Activated CD8-positive, alpha-beta memory T cell treated with anti-CD3 and anti-CD28 coated beads for 36 hours (primary cell): ENCODE measurements around the gene COX20. TPM values are rescaled to one million over a fixed set of nuclear protein-coding genes. Genes with fewer than 3 reads are reported as not detected.
"Not testable (repeated sequence)": the region's sequence is repeated elsewhere in the genome, so short reads cannot be mapped to it uniquely, and the experiment has no call there.

Experiments used
- CTCF ChIA-PET: fragments of 350-600 bp; sonication (Branson Sonifier 250); formaldehyde crosslinking; loops from one replicate; lab custom pipeline; 2021; ENCODE audit warnings: antibody characterized with exemption; lab: Charles Lee
- POLR2A ChIA-PET: fragments of 350-600 bp; sonication (Branson Sonifier 250); formaldehyde crosslinking; loops from one replicate; lab custom pipeline; 2021; ENCODE audit warnings: antibody characterized with exemption; lab: Charles Lee
- total RNA-seq, 2 experiments: library from RNA; stranded (reverse); gene quantifications; one replicate each; pipeline ENCODE4 v1.2.3, GENCODE V29; 2021

COX20 gene, protein sequence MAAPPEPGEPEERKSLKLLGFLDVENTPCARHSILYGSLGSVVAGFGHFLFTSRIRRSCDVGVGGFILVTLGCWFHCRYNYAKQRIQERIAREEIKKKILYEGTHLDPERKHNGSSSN
- 10 to 100 TPM; 35.3 to 39.7 TPM for total RNA-seq

DNA sequence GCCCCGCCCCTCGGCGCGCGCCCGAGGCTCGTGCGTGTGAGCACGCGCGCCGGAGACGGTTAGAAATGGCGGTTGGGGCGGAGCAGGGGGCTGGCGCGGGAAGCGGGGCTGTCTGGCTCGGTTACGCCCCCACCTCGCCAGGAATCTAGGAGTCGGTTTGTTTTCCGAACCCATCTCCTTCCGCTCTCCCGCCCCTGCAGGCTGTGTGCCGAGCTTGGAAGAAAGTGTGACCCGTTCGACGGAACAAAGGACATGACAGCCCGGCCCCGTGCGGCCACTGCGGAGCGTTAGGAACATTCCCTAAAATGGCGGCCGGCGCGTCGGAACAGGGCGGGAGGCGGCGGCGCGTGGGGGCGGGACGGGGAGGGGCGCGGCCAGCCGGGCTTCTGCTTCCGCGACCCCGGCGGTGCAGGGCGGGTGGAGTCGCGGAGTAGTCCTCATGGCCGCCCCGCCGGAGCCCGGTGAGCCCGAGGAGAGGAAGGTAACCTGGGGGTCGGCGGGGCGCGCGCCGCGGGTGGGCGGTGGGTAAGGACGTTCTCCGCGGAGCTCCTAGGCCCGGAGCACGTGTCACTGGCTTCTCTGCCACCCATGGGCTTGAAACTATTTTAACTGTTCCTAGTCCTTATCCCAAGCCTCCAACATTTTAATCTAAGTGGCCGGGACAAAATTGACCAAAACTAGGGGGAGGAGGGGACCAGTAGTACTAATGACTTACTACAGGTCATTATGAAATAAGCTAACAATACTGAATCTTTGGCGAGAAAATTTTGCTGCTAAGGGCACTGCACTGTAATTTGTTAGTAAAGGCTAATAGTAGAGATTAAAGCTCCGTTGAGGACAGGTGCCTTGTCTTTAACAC, at the start of gene COX20:
Gene COX20 (plus strand): TSS at position 383 of the 859 bp plus-strand sequence. CDS start 57 bp downstream, at position 440.
- ChIA-PET CTCF (interaction anchor here (0.7 to 4.0 kb wide), 6 partner anchors 15 to 207 kb away, joined by 3 to 17 read pairs (median 4); partner anchors contain the start of gene HNRNPU), POLR2A (interaction anchor here (0.6 to 5.5 kb wide), 8 partner anchors 11 to 235 kb away, joined by 3 to 112 read pairs (median 5); partner anchors contain the start of gene HNRNPU)

DNA sequence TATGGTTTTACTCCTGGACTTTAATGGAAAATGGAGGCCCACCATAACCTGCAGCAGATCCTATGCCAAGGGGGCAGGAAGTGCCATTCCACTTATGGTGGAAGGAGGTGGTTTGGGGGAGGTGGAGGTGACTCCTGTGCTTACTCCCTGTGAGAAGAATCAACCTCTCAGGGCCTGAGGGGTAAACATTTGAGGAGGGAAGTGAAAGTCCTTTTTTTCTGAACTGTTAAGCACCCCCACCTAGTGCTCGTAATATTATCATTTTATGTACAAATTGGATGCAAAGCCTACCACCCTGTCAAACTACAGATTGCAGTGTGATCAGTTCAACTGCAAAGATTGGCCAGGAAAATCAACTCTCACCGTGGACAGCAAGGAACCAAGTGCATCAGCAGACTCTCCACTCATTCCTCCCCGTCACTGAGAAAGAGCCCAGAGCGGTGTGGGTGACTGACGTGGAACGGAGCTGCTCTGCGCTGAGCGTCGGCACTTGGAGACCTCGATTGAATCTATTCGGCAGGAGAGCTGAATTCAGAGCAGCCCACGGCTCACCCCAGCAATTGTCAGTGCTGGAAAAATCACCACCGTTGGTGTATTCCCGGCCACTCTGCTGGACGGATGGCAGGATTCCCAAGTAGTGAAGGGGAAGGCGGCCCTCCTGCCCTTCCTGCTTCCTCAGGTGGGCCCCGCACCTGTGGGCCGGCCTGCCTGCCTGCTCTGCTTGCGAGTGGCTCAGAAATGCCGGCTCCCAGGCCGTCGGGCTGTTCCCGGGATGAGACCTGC, 46.8 kb upstream of the COX20 start:
- ChIA-PET CTCF (no interaction called here), POLR2A (no interaction called here)

DNA sequence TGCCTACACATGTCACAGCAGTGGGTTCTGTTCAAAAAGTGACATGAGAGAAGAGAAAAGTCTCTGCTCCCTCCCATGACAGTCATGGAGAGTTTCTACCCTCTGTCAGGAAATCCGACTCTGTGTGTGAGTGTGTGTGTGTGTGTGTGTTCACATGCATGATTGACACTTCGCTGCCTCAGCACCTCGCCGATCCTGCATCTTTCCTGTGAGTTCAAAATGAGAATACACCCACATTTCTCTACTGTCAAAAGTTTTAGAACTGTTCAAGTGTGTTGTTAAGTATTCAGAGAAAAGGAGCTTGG, 46.2 kb upstream of the COX20 start:
- ChIA-PET CTCF (interaction anchor here (1.0 to 1.7 kb wide), 2 partner anchors 12 to 253 kb away, joined by 3 to 4 read pairs; no protein-coding TSS in a partner anchor), POLR2A (no interaction called here)

DNA sequence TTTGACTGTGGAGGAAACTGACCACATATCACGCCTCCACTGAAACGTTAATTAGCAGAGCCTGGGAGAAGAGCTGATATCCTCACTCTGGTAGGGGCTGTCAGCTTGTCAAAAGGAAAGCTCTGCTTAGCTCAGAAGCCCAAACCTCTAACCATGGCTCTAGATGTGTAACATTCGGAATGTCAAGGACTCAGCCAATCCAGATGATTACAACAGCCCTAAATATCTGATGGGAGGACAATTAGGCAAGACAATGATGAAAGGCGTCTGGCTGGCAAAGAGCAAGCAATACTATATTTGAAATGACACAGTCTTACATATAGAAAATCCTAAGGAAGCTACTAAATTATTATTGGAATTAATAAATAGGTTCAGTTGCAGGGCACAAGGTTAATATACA, 45.7 kb upstream of the COX20 start:
- CTCF ChIA-PET: interaction anchor here (1.0 to 1.7 kb wide), 2 partner anchors 12 to 253 kb away, joined by 3 to 4 read pairs; no protein-coding TSS in a partner anchor
- POLR2A ChIA-PET: interaction anchor here (0.6 kb wide), 1 partner anchor 132 kb away, joined by 4 read pairs; no protein-coding TSS in a partner anchor

DNA sequence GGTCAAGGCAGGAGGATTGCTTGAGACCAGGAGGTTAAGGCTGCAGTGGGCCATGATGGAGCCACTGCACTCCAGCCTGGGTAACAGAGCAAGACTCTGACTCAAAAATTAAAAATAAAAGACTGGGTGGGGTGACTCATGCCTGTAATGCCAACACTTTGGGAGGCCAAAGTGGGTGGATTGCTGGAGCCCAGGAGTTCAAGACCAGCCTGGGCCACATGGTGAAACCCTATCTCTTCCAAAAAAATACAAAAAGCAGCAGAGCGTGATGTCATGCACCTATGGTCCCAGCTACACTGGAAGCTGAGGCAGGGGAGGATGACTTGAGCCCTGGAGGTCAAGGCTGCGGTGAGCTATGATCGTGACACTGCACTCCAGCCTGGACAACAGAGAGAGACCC, 44.4 kb upstream of the COX20 start:
- ChIA-PET CTCF (no interaction called here), POLR2A (no interaction called here)

DNA sequence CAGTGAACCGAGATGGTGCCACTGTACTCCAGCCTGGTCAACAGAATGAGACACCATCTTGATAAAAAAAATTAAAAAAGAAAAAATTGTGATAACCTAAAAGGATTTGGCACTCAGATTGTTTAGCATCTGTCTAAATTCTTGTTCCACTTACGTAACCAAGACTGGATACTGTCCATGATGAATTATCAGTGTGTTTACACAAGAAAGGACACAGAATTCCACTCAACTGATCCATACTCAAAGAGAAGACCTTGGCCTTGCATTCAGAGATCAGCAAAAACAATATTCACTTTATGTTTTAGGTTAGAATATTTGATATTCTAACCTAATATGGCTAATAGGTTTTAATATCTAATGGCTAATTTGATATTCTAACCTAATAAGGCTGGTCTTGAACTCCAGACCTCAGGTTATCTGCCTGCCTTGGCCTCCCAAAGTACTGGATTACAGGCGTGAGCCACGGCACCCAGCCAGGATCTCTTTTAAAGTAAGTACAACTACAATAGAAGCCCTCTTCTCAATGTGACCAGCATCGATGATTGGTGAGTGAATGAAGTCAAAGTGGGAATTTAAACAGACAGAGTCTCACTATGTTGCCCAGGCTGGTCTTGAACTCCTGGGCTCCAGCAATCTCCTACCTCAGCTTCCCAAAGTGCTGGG, 43.1 kb upstream of the COX20 start:
- ChIA-PET CTCF (interaction anchor here (0.7 kb wide), 1 partner anchor 25 kb away, joined by 3 read pairs; no protein-coding TSS in a partner anchor), POLR2A (no interaction called here)

DNA sequence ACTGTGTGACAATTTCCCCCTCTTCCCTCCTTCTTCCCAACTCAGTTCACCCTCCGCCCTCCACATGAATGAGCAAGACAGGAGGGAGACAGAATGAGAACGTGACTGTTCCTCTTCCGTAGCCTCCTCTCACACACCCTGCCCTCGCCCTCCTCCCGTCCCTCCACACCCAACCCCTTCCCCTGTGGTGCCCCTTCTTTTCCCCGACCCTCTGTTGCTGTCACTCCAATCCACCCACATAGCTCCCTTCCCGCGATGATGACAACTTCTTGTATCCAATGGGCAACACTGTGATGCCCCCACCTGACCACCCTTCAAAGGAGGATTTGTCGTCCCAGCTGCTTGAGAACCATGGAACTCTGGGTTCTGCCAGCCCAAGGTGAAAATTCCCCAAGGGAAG, 41.4 kb upstream of the COX20 start:
- ChIA-PET CTCF (interaction anchor here (1.1 to 1.2 kb wide), 2 partner anchors 190 to 249 kb away, joined by 3 to 4 read pairs; no protein-coding TSS in a partner anchor), POLR2A (no interaction called here)

DNA sequence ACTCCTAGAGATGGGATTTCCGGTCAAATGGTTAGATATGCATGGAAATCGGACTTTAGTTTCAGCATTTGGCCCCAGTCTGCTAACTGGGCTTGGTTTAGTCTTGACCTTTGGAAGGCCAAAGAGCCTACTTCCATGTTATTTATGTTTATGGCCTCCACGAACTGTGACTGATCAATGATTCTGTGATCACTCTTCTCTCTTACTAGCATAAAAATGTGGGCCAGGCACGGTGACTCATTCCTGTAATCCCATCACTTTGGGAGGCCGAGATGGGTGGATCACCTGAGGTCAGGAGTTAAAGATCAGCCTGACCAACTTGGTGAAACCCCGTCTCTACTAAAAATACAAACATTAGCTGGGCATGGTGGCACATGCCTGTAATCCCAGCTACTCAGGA, 40.9 kb upstream of the COX20 start:
- CTCF ChIA-PET: interaction anchor here (0.9 to 1.1 kb wide), 3 partner anchors 191 to 248 kb away, joined by 3 read pairs; no protein-coding TSS in a partner anchor

DNA sequence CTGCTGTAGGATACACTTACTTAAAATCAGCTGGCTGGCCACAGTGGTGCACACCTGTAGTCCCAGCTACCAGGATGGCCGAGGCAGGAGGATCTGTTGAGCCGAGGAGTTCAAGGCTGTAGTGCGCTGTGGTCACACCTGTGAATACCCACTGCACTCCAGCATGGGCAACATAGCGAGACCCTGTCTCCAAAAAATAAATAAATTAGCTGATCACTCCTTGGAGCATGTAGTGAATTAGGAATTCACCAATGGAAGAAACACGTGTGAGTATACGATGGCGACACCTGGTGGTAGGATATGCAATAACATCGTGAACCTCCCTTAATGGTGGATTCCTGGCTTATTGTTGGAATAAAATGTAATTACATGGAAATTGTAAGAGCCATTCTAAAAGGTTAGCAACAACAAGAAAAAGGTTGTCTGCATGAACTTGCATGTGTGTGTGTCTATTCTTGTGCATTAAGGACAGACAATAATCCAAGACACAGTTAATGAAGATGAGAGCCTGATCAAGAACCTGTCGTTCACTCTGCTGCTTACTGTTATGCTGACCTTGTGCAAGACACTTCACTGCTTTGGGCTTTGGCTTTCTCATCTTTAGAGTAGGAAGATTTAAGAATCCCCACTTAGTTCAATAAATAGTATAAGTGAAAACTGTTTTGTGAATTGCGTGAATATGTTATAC, 38.6 kb upstream of the COX20 start:
- POLR2A ChIA-PET: interaction anchor here (0.5 kb wide), 1 partner anchor 60 kb away, joined by 11 read pairs; no protein-coding TSS in a partner anchor
- CTCF ChIA-PET: interaction anchor here (0.6 to 3.7 kb wide), 9 partner anchors 10 to 245 kb away, joined by 3 to 37 read pairs (median 4); no protein-coding TSS in a partner anchor

More for the DNA sequence above, 40.9 kb upstream of the COX20 start:
- POLR2A ChIA-PET: not testable (repeated sequence)

DNA sequence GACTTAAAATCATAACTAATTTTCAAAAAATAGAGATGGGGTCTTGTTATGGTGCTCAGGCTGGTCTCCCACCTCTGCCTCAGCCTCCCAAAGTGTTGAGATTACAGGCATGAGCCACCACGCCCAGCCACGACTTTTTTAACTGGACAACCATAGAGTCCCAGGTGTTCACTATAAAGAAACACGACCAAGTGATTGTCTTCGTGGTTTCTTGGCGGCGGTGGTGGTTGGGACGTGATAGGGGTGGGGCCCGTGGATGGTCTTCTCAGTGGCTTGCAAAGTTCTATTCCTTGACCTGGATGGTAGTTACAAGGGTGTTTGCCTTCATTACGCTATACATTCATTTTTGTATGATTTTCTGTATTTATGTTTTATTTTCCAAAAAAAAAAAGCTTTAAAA, 34.6 kb upstream of the COX20 start:
- ChIA-PET POLR2A (no interaction called here), CTCF (interaction anchor here (0.9 to 3.7 kb wide), 8 partner anchors 11 to 242 kb away, joined by 3 to 29 read pairs (median 4); no protein-coding TSS in a partner anchor)

DNA sequence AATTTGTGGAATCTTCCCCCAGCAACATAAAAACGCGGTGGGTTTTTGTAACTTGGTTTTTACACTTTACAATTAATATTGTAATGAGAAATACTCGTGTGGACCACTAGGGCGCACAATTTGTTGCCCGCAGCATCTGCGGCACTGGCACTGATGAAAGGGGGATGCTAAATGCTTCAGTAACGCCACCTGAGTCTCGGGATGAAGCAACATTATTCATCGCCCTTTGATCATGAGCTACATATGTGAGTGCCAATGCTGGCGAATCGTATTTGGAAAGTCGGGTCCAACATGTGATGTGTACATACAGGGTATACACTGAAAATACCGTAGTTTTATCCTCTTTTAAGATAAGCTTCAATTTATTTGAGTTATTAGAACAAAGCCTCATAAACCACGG, 34.2 kb upstream of the COX20 start:
- CTCF ChIA-PET: interaction anchor here (0.7 to 3.7 kb wide), 11 partner anchors 11 to 256 kb away, joined by 3 to 29 read pairs (median 3); no protein-coding TSS in a partner anchor
- POLR2A ChIA-PET: interaction anchor here (0.6 kb wide), 1 partner anchor 37 kb away, joined by 5 read pairs; no protein-coding TSS in a partner anchor

DNA sequence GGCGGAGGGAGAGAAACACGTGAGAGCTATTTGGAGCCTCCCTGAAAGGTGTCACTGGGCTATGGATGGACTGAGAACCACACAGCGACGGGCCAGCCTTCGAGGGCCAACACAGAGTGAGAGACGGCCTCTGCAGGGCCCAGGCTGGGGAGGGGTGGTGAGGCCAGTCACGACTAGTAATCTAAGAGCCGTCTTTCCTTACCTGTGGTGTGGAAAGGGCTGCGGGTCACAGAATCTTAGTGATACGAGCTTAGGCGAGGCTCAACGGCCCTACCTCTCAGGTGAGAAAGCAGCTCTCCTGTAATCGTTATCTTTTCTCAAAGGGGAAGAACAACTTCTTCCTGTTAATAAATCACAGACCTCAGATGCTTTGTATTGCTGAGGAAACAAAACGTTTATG, 33.4 kb upstream of the COX20 start:
- ChIA-PET CTCF (interaction anchor here (0.9 to 3.7 kb wide), 6 partner anchors 29 to 241 kb away, joined by 3 to 29 read pairs (median 4); no protein-coding TSS in a partner anchor), POLR2A (no interaction called here)

DNA sequence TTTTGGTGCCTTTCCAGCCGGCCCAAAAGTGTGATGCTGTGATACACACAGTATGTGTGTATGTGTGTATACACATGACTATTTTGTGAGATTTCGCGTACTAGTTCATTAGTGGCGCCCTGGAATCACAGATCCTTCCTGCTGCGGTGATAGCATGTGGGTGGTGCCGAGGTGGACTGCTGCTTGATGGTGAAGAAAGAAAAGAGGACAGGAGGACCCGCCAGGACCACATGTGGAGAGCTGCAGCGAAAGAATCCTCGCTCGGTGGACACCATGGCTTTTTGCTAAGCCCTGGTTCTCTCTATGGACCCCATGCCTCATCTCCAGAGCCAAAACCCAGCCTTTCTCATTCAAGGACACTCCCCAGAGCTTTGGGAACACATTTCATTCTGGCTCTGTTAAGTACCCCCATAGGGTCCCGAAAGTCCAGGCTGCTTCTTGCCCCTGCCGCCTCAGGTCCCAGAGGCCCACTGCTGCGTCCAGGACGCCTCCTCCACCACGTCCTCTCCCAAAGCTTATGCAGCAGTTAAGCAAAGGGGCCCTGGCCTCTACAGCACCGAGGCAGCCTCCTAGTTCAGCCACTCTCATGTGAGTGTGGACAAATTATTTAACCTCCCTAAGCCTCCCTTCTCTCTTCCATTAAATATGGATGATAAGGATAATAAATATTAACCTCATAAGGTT, 32.8 kb upstream of the COX20 start:
- CTCF ChIA-PET: interaction anchor here (0.7 to 3.7 kb wide), 5 partner anchors 28 to 240 kb away, joined by 3 to 29 read pairs (median 3); no protein-coding TSS in a partner anchor
- POLR2A ChIA-PET: no interaction called here

DNA sequence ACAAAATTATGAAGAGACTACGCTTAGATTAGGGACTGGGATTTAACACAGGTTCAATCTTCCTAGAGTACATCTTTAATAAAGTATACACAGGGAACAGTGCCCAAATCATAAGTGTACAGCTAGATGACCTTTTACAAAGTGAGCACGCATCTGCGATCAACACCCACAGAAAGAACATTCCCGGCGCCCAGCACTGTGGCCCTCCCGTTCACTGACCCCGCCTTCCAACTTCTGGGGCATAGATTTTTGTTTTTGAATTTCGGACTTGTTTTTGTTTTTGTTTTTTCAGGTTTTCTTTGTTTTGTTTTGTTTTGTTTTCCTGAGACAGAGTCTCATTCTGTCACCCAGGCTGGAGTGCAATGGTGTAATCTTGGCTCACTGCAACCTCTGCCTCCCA, 30.6 kb upstream of the COX20 start:
- POLR2A ChIA-PET: no interaction called here
- CTCF ChIA-PET: interaction anchor here (0.6 kb wide), 1 partner anchor 77 kb away, joined by 3 read pairs; no protein-coding TSS in a partner anchor

DNA sequence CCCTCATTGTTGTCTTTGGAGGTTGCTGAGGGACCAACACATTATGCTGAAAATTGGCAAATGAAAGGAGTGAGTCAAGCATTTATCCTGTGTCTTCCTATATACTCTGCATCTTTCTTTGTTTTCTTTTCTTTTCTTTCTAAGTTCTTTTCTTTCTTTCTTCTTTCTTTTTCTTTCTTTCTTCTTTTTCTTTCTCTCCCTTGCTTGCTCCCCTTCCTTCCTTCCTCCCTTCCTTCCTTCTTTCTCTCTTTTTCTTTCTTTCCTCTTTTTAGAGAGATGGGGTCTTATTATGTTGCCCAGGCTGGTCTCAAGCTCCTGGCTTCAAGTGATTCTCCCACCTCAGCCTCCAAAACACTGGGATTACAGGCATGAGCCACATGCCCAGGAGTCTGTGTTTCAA, 28.3 kb upstream of the COX20 start:
- ChIA-PET CTCF (interaction anchor here (1.4 kb wide), 1 partner anchor 235 kb away, joined by 4 read pairs; no protein-coding TSS in a partner anchor), POLR2A (no interaction called here)

DNA sequence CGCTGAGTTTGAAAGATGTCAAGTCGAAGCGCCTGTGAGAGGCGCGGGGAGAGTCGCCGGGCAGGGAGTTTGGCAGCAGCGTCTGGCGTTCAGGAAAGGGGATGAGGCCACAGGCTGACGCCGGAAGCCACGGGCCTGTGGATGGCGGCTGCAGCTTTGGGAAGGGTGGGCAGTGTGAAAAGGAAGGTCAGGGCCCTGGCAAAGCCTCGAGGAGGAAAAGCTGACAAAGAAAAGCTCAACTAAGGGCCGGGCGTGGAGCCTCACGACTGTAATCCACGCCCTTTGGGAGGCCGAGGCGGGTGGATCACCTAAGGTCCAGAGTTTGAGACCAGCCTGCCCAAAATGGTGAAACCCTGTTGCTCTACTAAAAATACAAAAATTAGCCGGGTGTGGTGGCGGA, 25.2 kb upstream of the COX20 start:
- CTCF ChIA-PET: no interaction called here

DNA sequence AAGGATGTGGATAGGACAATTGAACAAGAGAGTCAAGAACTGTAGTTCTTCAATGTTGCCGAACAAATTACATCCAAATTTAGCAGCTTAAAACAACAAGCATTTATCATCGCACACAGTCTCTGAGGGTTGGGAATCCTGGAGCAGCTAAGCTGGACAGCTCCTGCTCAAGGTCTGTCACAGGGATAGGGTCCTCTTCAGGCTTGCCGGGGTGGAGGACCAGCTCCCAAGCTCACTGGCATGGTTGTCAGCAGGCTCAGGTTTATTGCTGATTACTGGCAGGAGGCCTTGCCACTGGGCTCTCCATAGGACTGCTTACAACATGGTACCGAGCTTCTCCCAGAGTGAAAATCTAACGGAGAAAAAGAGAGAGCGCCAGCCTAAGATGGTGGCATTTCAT, 22.1 kb upstream of the COX20 start:
- ChIA-PET POLR2A (no interaction called here), CTCF (interaction anchor here (1.6 kb wide), 1 partner anchor 12 kb away, joined by 4 read pairs; no protein-coding TSS in a partner anchor)

More for the DNA sequence above, 25.2 kb upstream of the COX20 start:
- POLR2A ChIA-PET: no interaction called here
